Measurements from ENCODE around the gene TEAD1.

Gene TEAD1

DNA sequence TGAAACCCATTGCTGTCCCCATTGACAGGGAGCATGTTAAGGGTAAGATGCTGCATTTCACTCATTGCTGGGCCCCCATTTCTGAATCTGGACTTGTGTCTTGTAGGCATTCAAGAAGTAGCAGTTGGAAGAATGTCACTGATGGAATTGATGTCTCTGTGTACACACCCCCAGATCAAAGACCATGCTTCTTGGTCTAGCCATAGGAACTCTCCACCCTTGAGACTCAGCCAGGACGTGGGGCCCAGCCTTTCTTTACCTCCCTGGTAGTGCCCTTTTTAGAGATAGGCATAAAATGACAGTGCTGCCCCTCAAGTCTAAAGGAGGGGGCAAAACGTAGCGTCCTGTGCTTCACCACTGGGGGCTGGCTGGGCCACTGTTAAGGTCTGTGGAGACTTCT is 135.1 kb downstream of the TEAD1 start:
- DNase-seq (ENCODE audit: low read depth, low spot score), result no peak
- TF ChIP-seq, protein P1, sequence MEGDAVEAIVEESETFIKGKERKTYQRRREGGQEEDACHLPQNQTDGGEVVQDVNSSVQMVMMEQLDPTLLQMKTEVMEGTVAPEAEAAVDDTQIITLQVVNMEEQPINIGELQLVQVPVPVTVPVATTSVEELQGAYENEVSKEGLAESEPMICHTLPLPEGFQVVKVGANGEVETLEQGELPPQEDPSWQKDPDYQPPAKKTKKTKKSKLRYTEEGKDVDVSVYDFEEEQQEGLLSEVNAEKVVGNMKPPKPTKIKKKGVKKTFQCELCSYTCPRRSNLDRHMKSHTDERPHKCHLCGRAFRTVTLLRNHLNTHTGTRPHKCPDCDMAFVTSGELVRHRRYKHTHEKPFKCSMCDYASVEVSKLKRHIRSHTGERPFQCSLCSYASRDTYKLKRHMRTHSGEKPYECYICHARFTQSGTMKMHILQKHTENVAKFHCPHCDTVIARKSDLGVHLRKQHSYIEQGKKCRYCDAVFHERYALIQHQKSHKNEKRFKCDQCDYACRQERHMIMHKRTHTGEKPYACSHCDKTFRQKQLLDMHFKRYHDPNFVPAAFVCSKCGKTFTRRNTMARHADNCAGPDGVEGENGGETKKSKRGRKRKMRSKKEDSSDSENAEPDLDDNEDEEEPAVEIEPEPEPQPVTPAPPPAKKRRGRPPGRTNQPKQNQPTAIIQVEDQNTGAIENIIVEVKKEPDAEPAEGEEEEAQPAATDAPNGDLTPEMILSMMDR (IDR thresholded peaks at IDR 0.05; ENCODE audit: low read depth, low read length), result no peak
- in situ Hi-C loops (cut with HindIII; ENCODE audit: low sequenced_read_pairs), result no loop called here
- H3K4me3 ChIP-seq (ENCODE audit: low read depth, low read length), result no peak overlapping the region

DNA sequence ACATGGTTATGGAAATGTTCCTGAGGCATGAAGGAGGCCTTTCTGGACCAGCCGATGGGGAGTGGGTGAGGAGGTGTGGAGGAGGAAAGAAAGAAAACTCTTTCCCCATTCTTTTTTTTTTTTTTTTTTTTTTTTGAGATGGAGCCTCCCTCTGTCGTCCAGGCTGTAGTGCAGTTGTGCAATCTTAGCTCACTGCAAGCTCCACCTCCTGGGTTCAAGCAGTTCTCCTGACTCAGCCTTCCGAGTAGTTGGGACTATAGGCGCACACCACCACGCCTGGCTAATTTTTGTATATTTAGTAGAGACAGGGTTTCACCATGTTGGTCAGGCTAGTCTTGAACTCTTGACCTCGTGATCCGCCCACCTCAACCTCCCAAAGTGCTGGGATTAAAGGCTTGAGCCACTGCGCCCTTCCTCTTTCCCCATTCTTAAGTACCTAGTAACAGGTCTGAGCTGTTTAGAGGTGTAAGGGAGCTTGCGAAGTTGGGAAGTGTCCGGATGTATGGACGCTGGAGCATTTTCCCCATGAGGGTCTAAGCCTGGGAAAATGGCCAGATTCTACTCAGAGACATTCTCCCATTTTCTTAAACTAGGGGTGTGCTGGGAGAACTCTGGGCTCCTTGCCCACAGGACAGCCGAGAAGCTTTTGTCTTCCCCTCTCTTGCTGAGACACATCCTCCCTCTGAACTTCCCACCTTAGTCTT is 135.8 kb downstream of the TEAD1 start:
- H3K4me3 ChIP-seq (ENCODE audit: low read depth, low read length), result no peak overlapping the region
- in situ Hi-C loops (cut with HindIII; ENCODE audit: low sequenced_read_pairs), result no loop called here
- DNase-seq (ENCODE audit: low read depth, low spot score), result no peak
- TF ChIP-seq, protein P1 (IDR thresholded peaks at IDR 0.05; ENCODE audit: low read depth, low read length), result no peak

GRCh38 chr11:12810568-12810894 is 136.3 kb downstream of the TEAD1 start:
- in situ Hi-C loops (cut with HindIII; ENCODE audit: low sequenced_read_pairs), result no loop called here
- peak; percentile 89 for DNase-seq (ENCODE audit: low read depth, low spot score)
- H3K4me3 ChIP-seq (ENCODE audit: low read depth, low read length), result no peak overlapping the region
- TF ChIP-seq, protein P1 (IDR thresholded peaks at IDR 0.05; ENCODE audit: low read depth, low read length), result no peak

DNA sequence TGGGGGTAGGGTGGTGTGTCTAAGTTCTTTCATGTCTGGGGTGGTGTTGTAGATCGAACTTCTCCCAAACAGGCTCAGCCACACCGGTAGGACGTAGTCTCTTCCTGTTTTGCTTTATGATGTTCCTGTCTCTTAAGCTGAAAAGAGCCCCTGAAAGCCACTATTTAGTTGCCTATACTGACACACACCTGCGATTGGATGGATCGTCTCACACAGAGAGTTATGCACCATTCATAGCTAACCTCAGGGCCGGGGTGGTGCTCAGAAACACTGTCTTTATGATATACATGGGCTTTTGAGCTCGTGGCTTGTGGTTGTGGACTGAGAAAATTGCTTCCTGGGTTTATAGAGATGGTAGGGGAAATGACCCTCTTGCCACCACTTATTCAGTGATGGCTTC is 137.6 kb downstream of the TEAD1 start:
- H3K4me3 ChIP-seq (ENCODE audit: low read depth, low read length), result no peak overlapping the region
- DNase-seq (ENCODE audit: low read depth, low spot score), result no peak
- in situ Hi-C loops (cut with HindIII; ENCODE audit: low sequenced_read_pairs), result no loop called here
- TF ChIP-seq, protein P1 (IDR thresholded peaks at IDR 0.05; ENCODE audit: low read depth, low read length), result no peak

GRCh38 chr11:12812849-12813248 is 138.6 kb downstream of the TEAD1 start:
- TF ChIP-seq, protein P1 (IDR thresholded peaks at IDR 0.05; ENCODE audit: low read depth, low read length), result no peak
- no peak overlapping the region for H3K4me3 ChIP-seq (ENCODE audit: low read depth, low read length)
- in situ Hi-C loops (cut with HindIII; ENCODE audit: low sequenced_read_pairs), result no loop called here
- DNase-seq (ENCODE audit: low read depth, low spot score), result no peak

DNA sequence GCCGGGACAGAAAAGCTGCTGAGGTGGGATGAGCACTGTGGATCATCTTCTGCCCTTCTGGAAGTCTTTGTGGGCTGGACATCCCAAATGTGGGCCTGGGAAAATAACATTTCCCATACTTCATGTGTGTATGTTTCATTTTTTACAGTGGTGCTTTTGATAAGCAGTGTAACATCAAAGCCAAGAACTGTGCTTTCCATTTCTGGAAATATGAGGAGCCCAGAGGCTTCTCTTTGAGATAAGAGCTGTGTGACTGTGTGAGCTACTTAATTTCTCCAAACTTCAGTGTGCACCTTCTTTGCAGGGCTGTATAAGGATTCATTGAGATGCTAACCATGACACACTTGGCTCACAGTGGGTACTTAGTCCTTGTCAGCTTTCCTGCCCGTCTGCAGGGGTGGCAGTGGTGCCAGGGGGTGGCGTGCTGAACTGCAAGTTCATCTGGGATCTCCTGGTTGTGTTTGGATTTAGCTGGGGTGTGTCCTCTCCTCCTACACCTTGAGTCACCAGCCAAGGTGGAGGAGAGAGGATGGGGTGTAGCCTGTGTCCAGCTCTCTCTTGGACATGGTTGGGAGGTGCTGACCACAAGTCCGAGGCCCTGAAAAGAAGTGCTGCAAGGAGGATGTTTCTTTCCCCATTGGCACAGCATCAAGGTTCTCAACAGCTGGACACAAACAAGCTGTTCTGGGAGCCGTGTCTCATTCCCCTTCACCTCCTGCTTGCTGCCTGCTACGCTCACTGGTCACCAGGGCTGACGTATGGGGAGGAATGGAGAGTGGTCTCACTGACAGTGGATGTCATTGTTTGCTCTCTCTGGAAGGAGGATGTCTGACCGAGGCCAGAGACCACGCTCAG is 139.4 kb downstream of the TEAD1 start:
- TF ChIP-seq, protein P1 (IDR thresholded peaks at IDR 0.05; ENCODE audit: low read depth, low read length), result no peak
- in situ Hi-C loops (cut with HindIII; ENCODE audit: low sequenced_read_pairs), result no loop called here
- no peak overlapping the region for H3K4me3 ChIP-seq (ENCODE audit: low read depth, low read length)
- no peak for DNase-seq (ENCODE audit: low read depth, low spot score)
